Hepatocyte (in vitro differentiated cells): ENCODE results near the gene ZBTB25. TPM values are rescaled to one million over a fixed set of nuclear protein-coding genes. Genes with fewer than 3 reads are reported as not detected.

Experiments
- DNase-seq: peaks from one replicate; pipeline ENCODE4 v3.0.0-alpha.2; 2016; ENCODE audit warnings: low spot score
- H2AFZ ChIP-seq: fragments of 200-600 bp; sonication (generic); 2 replicates; pipeline ENCODE4 v1.6.0; 2016; ENCODE audit warnings: antibody characterized with exemption, mild to moderate bottlenecking
- H3K27ac ChIP-seq: fragments of 200-600 bp; sonication (generic); 2 replicates; pipeline ENCODE4 v1.5.1; 2016; ENCODE audit warnings: mild to moderate bottlenecking
- H3K27me3 ChIP-seq: fragments of 200-600 bp; sonication (generic); 2 replicates; pipeline ENCODE4 v1.6.1; 2016
- H3K36me3 ChIP-seq: fragments of 200-600 bp; sonication (generic); replicated peaks from 2 replicates; pipeline ENCODE4 v1.5.1; 2016; ENCODE audit warnings: low read depth; ENCODE audit not compliant: insufficient read depth
- H3K4me1 ChIP-seq: fragments of 200-600 bp; sonication (generic); 2 replicates; pipeline ENCODE4 v1.5.1; 2016; ENCODE audit warnings: mild to moderate bottlenecking, moderate library complexity; ENCODE audit not compliant: insufficient read depth
- H3K4me2 ChIP-seq: fragments of 200-600 bp; sonication (generic); 2 replicates; pipeline ENCODE4 v1.6.0; 2016
- H3K4me3 ChIP-seq: fragments of 200-600 bp; sonication (generic); 2 replicates; pipeline ENCODE4 v1.5.1; 2016; ENCODE audit warnings: mild to moderate bottlenecking
- H3K79me2 ChIP-seq: fragments of 200-600 bp; sonication (generic); 2 replicates; pipeline ENCODE4 v1.6.0; 2017; ENCODE audit warnings: mild to moderate bottlenecking
- H3K9me2 ChIP-seq: fragments of 200-600 bp; sonication (generic); replicated peaks from 2 replicates; pipeline ENCODE4 v1.6.0; 2017; ENCODE audit warnings: mild to moderate bottlenecking; ENCODE audit not compliant: insufficient read depth
- H3K9me3 ChIP-seq: fragments of 200-600 bp; sonication (generic); 2 replicates; pipeline ENCODE4 v1.5.1; 2016; ENCODE audit warnings: low read depth, mild to moderate bottlenecking
- H4K20me1 ChIP-seq: fragments of 200-600 bp; sonication (generic); 2 replicates; pipeline ENCODE4 v1.6.0; 2016; ENCODE audit warnings: mild to moderate bottlenecking; ENCODE audit not compliant: insufficient read depth, poor library complexity, severe bottlenecking
- EZH2 ChIP-seq: fragments of 200-600 bp; sonication (generic); IDR thresholded peaks from 2 replicates; pipeline ENCODE4 v1.6.1; 2016; ENCODE audit warnings: antibody characterized with exemption, mild to moderate bottlenecking, borderline replicate concordance
- EZH2phosphoT487 ChIP-seq: fragments of 200-600 bp; sonication (generic); IDR thresholded peaks from one replicate; pipeline ENCODE4 v1.6.1; 2018; ENCODE audit warnings: antibody characterized with exemption, mild to moderate bottlenecking, low read depth, moderate library complexity; ENCODE audit not compliant: unreplicated experiment, severe bottlenecking
- WGBS: methylation state at CpG from one replicate; pipeline ENCODE4 v1.1.6; 2016; ENCODE audit warnings: low lambda C conversion rate; ENCODE audit errors: missing lambda C conversion rate; 5-methylcytosine and 5-hydroxymethylcytosine counted together
- polyA plus RNA-seq: library from polyadenylated mRNA; unstranded; fragments of >200 nt; fragmentation: Nextera tagmentation; extraction: Ambion mirVana; gene quantifications from 2 replicates; pipeline ENCODE4 v1.2.1, GENCODE V29; 2016
- total RNA-seq: library from RNA; depleted of rRNA; stranded (reverse); fragments of >200 nt; gene quantifications from 2 replicates; pipeline ENCODE4 v1.2.3, GENCODE V29; 2014
- TF ChIP-seq, protein P1 (sequence below): fragments of 200-600 bp; sonication (generic); IDR thresholded peaks from 2 replicates; pipeline ENCODE4 v1.5.1; 2016; ENCODE audit warnings: antibody characterized with exemption, mild to moderate bottlenecking; ENCODE audit not compliant: poor library complexity

The ZBTB25 gene
- total and polyA plus RNA-seq, 2 experiments from 2014 or later = 7.0 to 8.4 TPM

- Histone ChIP-seq H3K9me3 (no peaks in the 10 kb centered on the region), H3K4me1 (peaks cover 6% of the 10 kb centered on the region), H3K4me3 (no peak overlapping the region), H3K79me2 (no peaks in the 10 kb centered on the region), H2AFZ (no peak overlapping the region), H3K27ac (no peak overlapping the region), H3K36me3 (no peaks in the 10 kb centered on the region), H3K27me3 (no peaks in the 10 kb centered on the region), H3K4me2 (no peak overlapping the region), H4K20me1 (no peaks in the 10 kb centered on the region), H3K9me2 (no peaks in the 10 kb centered on the region)
- 100% methylated on average over 2 of the region's 2 CpGs for WGBS
- no peak for TF ChIP-seq EZH2phosphoT487
- no peak for TF ChIP-seq EZH2
- TF ChIP-seq, protein P1, sequence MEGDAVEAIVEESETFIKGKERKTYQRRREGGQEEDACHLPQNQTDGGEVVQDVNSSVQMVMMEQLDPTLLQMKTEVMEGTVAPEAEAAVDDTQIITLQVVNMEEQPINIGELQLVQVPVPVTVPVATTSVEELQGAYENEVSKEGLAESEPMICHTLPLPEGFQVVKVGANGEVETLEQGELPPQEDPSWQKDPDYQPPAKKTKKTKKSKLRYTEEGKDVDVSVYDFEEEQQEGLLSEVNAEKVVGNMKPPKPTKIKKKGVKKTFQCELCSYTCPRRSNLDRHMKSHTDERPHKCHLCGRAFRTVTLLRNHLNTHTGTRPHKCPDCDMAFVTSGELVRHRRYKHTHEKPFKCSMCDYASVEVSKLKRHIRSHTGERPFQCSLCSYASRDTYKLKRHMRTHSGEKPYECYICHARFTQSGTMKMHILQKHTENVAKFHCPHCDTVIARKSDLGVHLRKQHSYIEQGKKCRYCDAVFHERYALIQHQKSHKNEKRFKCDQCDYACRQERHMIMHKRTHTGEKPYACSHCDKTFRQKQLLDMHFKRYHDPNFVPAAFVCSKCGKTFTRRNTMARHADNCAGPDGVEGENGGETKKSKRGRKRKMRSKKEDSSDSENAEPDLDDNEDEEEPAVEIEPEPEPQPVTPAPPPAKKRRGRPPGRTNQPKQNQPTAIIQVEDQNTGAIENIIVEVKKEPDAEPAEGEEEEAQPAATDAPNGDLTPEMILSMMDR = no peak
- no peak for DNase-seq
Observed at GRCh38 chr14:64463195-64463594, 40.4 kb downstream of the ZBTB25 start.

DNA sequence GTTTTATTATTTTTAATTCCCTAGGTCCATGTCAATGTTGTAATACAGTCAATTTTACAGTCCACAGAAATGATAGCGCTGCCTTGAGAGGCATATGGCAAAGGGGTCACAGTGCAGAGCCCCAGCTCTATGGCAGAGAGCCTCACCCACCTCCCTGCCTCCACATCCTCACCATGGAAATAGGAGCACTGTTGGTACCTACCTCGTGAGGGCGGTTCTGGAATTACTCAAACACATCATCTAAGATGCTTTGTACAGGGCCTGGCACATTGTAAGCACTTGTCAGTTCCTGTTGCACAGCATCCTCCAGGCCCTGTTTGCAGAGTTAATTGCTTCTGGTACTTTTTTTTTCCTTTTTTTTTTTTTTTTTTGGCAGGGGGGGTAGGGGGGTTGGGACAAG, 42.4 kb downstream of the ZBTB25 start:
- no peaks in the 10 kb centered on the region for H3K36me3 ChIP-seq
- H3K9me3 ChIP-seq = no peaks in the 10 kb centered on the region
- 86% methylated on average over 3 of the region's 3 CpGs for WGBS
- no peak for DNase-seq
- H4K20me1 ChIP-seq = no peaks in the 10 kb centered on the region
- TF ChIP-seq EZH2 (no peak), EZH2phosphoT487 (no peak)
- TF ChIP-seq, protein P1 = no peak
- no peak overlapping the region for H3K4me2 ChIP-seq
- H3K4me1 ChIP-seq = no peaks in the 10 kb centered on the region
- no peaks in the 10 kb centered on the region for H3K9me2 ChIP-seq
- H3K27ac ChIP-seq = no peak overlapping the region
- H3K27me3 ChIP-seq = no peaks in the 10 kb centered on the region
- H3K4me3 ChIP-seq = no peak overlapping the region
- no peaks in the 10 kb centered on the region for H3K79me2 ChIP-seq
- H2AFZ ChIP-seq = no peak overlapping the region

DNA sequence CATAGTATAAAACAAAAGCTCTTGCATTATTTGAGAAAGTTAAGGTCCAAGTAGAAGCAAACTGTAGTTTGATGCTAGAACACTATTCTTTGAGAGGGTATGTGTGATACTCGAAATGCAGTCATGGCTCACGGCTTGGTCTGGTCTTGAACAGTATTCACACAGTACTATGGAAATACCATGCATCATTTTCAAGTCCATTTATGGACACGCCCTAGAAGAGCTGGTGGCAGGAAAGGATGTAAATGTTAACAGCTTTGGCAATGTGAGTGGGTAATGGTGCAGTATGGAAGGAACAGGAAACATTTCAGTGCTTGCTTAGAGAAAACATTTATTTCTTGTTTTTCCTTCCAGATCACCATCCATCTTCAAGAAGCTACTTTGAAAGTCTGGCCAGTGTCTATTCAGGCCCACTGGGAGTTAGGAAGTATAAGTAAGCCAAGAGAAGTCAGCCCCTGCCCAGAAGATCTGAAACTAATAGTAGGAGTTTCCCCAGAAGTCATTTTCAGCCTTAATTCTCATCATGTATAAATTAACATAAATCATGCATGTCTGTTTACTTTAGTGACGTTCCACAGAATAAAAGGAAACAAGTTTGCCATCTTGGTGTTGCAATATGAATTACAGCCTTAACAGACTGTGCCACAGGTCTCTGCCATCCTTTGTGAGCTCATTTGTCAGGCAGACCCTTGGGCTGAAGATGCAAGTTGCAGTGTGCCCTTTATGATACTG, 44.1 kb downstream of the ZBTB25 start:
- H3K36me3 ChIP-seq = no peaks in the 10 kb centered on the region
- H3K9me2 ChIP-seq = no peaks in the 10 kb centered on the region
- TF ChIP-seq EZH2 (no peak), EZH2phosphoT487 (no peak)
- TF ChIP-seq, protein P1 = no peak
- H2AFZ ChIP-seq = no peak overlapping the region
- DNase-seq = no peak
- 92% methylated on average over 4 of the region's 4 CpGs for WGBS
- no peak overlapping the region for H3K27ac ChIP-seq
- H3K4me3 ChIP-seq = no peak overlapping the region
- H4K20me1 ChIP-seq = no peaks in the 10 kb centered on the region
- H3K9me3 ChIP-seq = no peaks in the 10 kb centered on the region
- no peaks in the 10 kb centered on the region for H3K79me2 ChIP-seq
- H3K4me1 ChIP-seq = no peaks in the 10 kb centered on the region
- no peaks in the 10 kb centered on the region for H3K27me3 ChIP-seq
- H3K4me2 ChIP-seq = no peak overlapping the region
